HG03521 (cell line): ENCODE measurements around the gene L3MBTL2.
"Not testable (repeated sequence)": the region's sequence is repeated elsewhere in the genome, so short reads cannot be mapped to it uniquely, and the experiment has no call there.

Experiments used
- ATAC-seq: cut with Tn5 transposase; IDR thresholded peaks from one replicate; pipeline ENCODE4 v1.9.1; 2021; ENCODE audit warnings: mild to moderate bottlenecking, moderate library complexity; ENCODE audit not compliant: unreplicated experiment

L3MBTL2 gene

GRCh38 chr22:41240377-41241132 lies 35.4 kb downstream of the L3MBTL2 start, which contains the start of gene CHADL:
CHADL (minus strand) TSS chr22:41240931; CDS start chr22:41240881, 50 bp downstream.
- ATAC-seq, result no peak

- no peak for ATAC-seq
Observed at GRCh38 chr22:41241133-41241676, 36.1 kb downstream of the L3MBTL2 start.

GRCh38 chr22:41242396-41243117 lies 37.4 kb downstream of the L3MBTL2 start:
- no peak for ATAC-seq

- ATAC-seq, result no peak
Observed at GRCh38 chr22:41243361-41243760, 38.2 kb downstream of the L3MBTL2 start.

GRCh38 chr22:41245917-41246499 lies 40.9 kb downstream of the L3MBTL2 start:
- no peak for ATAC-seq

- no peak for ATAC-seq
Observed at GRCh38 chr22:41247703-41248102, 42.6 kb downstream of the L3MBTL2 start.

- no peak for ATAC-seq
Observed at GRCh38 chr22:41248314-41248713, 43.2 kb downstream of the L3MBTL2 start.

- no peak for ATAC-seq
Observed at GRCh38 chr22:41248758-41249157, 43.6 kb downstream of the L3MBTL2 start.

- no peak for ATAC-seq
Observed at GRCh38 chr22:41249442-41249841, 44.3 kb downstream of the L3MBTL2 start.

- ATAC-seq, result no peak
Observed at GRCh38 chr22:41250127-41250526, 45.0 kb downstream of the L3MBTL2 start.

GRCh38 chr22:41252365-41252764 lies 47.3 kb downstream of the L3MBTL2 start:
- no peak for ATAC-seq

- no peak for ATAC-seq
Observed at GRCh38 chr22:41254230-41254629, 49.1 kb downstream of the L3MBTL2 start.

GRCh38 chr22:41256254-41257253 lies 51.4 kb downstream of the L3MBTL2 start:
- no peak for ATAC-seq

- ATAC-seq, result no peak
Observed at GRCh38 chr22:41257696-41258095, 52.6 kb downstream of the L3MBTL2 start.

- not testable (repeated sequence) for ATAC-seq
Observed at GRCh38 chr22:41259756-41260155, 54.6 kb downstream of the L3MBTL2 start.

- no peak for ATAC-seq
Observed at GRCh38 chr22:41260871-41261270, 55.8 kb downstream of the L3MBTL2 start.

GRCh38 chr22:41261541-41262249 lies 56.6 kb downstream of the L3MBTL2 start:
- no peak for ATAC-seq

GRCh38 chr22:41262250-41262765 lies 57.2 kb downstream of the L3MBTL2 start:
- ATAC-seq, result no peak

- no peak for ATAC-seq
Observed at GRCh38 chr22:41263704-41264103, 58.6 kb downstream of the L3MBTL2 start.
